ENCODE data around the gene PRKCB. TPM values are rescaled to one million over a fixed set of nuclear protein-coding genes. Genes with fewer than 3 reads are reported as not detected.

PRKCB gene
- polyA plus RNA-seq, 1 experiment = not detected

- DNase-seq (ENCODE audit: low read depth, low spot score) = no peak
- CTCF ChIA-PET = no interaction called here
- H3K4me3 ChIP-seq (ENCODE audit: low read depth, low read length) = no peak overlapping the region
Observed at GRCh38 chr16:23944381-23944780, 108.6 kb downstream of the PRKCB start.

GRCh38 chr16:23945243-23945642 is 109.5 kb downstream of the PRKCB start:
- H3K27me3 ChIP-seq (ENCODE audit: control insufficient read depth, insufficient read depth, low read length) = no peaks in the 10 kb centered on the region
- ChIA-PET CTCF (no interaction called here), POLR2A (no interaction called here)
- no peak overlapping the region for H3K4me3 ChIP-seq (ENCODE audit: low read depth, low read length)
- TF ChIP-seq CTCF (IDR thresholded peaks at IDR 0.05; ENCODE audit: low read depth, low read length) = no peak
- H3K9me3 ChIP-seq (ENCODE audit: control insufficient read depth, insufficient read depth, low read length) = no peaks in the 10 kb centered on the region
- no peak for DNase-seq (ENCODE audit: low read depth, low spot score)
- H3K27ac ChIP-seq (ENCODE audit: low read depth, low read length) = no peak overlapping the region

More at GRCh38 chr16:23944381-23944780, 108.6 kb downstream of the PRKCB start:
- H3K9me3 ChIP-seq (ENCODE audit: control insufficient read depth, insufficient read depth, low read length) = no peaks in the 10 kb centered on the region
- no peak overlapping the region for H3K27ac ChIP-seq (ENCODE audit: low read depth, low read length)
- no peak for TF ChIP-seq CTCF (IDR thresholded peaks at IDR 0.05; ENCODE audit: low read depth, low read length)
- POLR2A ChIA-PET = no interaction called here
- H3K27me3 ChIP-seq (ENCODE audit: control insufficient read depth, insufficient read depth, low read length) = no peaks in the 10 kb centered on the region

GRCh38 chr16:23947838-23948237 is 112.1 kb downstream of the PRKCB start:
- Histone ChIP-seq H3K27ac (ENCODE audit: low read depth, low read length) (no peak overlapping the region), H3K27me3 (ENCODE audit: control insufficient read depth, insufficient read depth, low read length) (no peaks in the 10 kb centered on the region), H3K9me3 (ENCODE audit: control insufficient read depth, insufficient read depth, low read length) (no peaks in the 10 kb centered on the region), H3K4me3 (ENCODE audit: low read depth, low read length) (no peak overlapping the region)
- no peak for DNase-seq (ENCODE audit: low read depth, low spot score)
- no peak for TF ChIP-seq CTCF (IDR thresholded peaks at IDR 0.05; ENCODE audit: low read depth, low read length)
- POLR2A ChIA-PET = interaction anchor here (0.6 kb wide), 1 partner anchor 1995 kb away, joined by 4 read pairs; the partner anchor contains the start of gene UQCRC2
- CTCF ChIA-PET = interaction anchor here (0.6 kb wide), 1 partner anchor 1000 kb away, joined by 3 read pairs; no protein-coding TSS in a partner anchor

GRCh38 chr16:23948949-23949411 is 113.2 kb downstream of the PRKCB start:
- H3K4me3 ChIP-seq (ENCODE audit: low read depth, low read length) = no peak overlapping the region
- no peaks in the 10 kb centered on the region for H3K9me3 ChIP-seq (ENCODE audit: control insufficient read depth, insufficient read depth, low read length)
- H3K27ac ChIP-seq (ENCODE audit: low read depth, low read length) = no peak overlapping the region
- H3K27me3 ChIP-seq (ENCODE audit: control insufficient read depth, insufficient read depth, low read length) = no peaks in the 10 kb centered on the region
- TF ChIP-seq CTCF (IDR thresholded peaks at IDR 0.05; ENCODE audit: low read depth, low read length) = no peak
- CTCF ChIA-PET = no interaction called here
- POLR2A ChIA-PET = no interaction called here
- no peak for DNase-seq (ENCODE audit: low read depth, low spot score)

- POLR2A ChIA-PET = no interaction called here
- CTCF ChIA-PET = no interaction called here
- Histone ChIP-seq H3K27ac (ENCODE audit: low read depth, low read length) (no peak overlapping the region), H3K4me3 (ENCODE audit: low read depth, low read length) (no peak overlapping the region), H3K9me3 (ENCODE audit: control insufficient read depth, insufficient read depth, low read length) (no peaks in the 10 kb centered on the region), H3K27me3 (ENCODE audit: control insufficient read depth, insufficient read depth, low read length) (no peaks in the 10 kb centered on the region)
- no peak for DNase-seq (ENCODE audit: low read depth, low spot score)
- no peak for TF ChIP-seq CTCF (IDR thresholded peaks at IDR 0.05; ENCODE audit: low read depth, low read length)
Observed at GRCh38 chr16:23949630-23950290, 114.0 kb downstream of the PRKCB start.

Measured in AG04450 (cell line).